ENCODE data around the gene GALNT4. TPM values are rescaled to one million over a fixed set of nuclear protein-coding genes. Genes with fewer than 3 reads are reported as not detected.

The GALNT4 gene
- total and polyA plus RNA-seq, 2 of the 13 experiments (the other 11 are each of a cell fraction or from before 2014, with no cell fraction given) = 4.9 to 6.8 TPM

DNA sequence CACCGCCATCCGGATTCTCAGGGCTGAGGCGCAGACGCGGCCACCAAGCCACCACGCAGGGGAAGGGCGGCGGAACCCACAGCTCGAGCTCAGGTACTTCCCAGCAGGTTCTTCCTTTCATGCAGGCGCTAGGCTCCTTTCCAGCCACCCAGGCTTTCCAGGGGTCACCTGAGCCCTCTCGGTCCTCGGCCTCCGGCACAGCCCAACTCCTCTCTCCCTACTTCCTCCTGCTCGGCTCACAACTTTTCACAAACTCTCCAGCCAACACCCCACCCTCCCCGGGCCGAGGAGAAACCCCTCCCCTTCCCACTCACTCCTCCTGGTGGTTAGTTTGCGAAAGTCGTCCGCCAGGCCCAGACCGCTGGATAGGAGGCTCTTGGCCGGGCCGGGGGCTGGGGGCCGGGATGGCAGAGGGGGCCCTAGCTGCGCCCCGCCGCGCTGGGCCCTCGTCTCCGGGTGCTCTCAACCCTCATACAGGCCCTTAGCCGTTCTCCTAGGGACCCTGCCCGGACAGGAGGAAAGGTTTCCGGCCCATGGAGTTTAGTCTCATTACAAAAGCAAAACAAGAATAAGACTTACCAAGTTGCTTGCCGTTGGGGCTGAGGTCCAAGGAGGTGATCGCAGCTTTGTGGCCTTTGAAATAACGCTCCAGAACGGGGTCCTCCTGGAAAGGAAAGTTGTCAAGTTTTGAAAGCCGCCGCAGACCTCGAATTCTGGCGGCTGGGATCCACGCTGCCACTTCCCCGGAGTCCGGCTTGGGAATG, at the start of gene GALNT4 (continued):
- TF ChIP-seq, protein P1, sequence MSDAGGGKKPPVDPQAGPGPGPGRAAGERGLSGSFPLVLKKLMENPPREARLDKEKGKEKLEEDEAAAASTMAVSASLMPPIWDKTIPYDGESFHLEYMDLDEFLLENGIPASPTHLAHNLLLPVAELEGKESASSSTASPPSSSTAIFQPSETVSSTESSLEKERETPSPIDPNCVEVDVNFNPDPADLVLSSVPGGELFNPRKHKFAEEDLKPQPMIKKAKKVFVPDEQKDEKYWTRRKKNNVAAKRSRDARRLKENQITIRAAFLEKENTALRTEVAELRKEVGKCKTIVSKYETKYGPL (CRISPR knock-in tag; IDR thresholded peaks at IDR 0.05) = no peak
- no peak for TF ChIP-seq TCF12 (IDR thresholded peaks at IDR 0.05)
- TF ChIP-seq TCF12 (CRISPR knock-in tag; IDR thresholded peaks at IDR 0.05) = no peak
- TF ChIP-seq, protein P2, sequence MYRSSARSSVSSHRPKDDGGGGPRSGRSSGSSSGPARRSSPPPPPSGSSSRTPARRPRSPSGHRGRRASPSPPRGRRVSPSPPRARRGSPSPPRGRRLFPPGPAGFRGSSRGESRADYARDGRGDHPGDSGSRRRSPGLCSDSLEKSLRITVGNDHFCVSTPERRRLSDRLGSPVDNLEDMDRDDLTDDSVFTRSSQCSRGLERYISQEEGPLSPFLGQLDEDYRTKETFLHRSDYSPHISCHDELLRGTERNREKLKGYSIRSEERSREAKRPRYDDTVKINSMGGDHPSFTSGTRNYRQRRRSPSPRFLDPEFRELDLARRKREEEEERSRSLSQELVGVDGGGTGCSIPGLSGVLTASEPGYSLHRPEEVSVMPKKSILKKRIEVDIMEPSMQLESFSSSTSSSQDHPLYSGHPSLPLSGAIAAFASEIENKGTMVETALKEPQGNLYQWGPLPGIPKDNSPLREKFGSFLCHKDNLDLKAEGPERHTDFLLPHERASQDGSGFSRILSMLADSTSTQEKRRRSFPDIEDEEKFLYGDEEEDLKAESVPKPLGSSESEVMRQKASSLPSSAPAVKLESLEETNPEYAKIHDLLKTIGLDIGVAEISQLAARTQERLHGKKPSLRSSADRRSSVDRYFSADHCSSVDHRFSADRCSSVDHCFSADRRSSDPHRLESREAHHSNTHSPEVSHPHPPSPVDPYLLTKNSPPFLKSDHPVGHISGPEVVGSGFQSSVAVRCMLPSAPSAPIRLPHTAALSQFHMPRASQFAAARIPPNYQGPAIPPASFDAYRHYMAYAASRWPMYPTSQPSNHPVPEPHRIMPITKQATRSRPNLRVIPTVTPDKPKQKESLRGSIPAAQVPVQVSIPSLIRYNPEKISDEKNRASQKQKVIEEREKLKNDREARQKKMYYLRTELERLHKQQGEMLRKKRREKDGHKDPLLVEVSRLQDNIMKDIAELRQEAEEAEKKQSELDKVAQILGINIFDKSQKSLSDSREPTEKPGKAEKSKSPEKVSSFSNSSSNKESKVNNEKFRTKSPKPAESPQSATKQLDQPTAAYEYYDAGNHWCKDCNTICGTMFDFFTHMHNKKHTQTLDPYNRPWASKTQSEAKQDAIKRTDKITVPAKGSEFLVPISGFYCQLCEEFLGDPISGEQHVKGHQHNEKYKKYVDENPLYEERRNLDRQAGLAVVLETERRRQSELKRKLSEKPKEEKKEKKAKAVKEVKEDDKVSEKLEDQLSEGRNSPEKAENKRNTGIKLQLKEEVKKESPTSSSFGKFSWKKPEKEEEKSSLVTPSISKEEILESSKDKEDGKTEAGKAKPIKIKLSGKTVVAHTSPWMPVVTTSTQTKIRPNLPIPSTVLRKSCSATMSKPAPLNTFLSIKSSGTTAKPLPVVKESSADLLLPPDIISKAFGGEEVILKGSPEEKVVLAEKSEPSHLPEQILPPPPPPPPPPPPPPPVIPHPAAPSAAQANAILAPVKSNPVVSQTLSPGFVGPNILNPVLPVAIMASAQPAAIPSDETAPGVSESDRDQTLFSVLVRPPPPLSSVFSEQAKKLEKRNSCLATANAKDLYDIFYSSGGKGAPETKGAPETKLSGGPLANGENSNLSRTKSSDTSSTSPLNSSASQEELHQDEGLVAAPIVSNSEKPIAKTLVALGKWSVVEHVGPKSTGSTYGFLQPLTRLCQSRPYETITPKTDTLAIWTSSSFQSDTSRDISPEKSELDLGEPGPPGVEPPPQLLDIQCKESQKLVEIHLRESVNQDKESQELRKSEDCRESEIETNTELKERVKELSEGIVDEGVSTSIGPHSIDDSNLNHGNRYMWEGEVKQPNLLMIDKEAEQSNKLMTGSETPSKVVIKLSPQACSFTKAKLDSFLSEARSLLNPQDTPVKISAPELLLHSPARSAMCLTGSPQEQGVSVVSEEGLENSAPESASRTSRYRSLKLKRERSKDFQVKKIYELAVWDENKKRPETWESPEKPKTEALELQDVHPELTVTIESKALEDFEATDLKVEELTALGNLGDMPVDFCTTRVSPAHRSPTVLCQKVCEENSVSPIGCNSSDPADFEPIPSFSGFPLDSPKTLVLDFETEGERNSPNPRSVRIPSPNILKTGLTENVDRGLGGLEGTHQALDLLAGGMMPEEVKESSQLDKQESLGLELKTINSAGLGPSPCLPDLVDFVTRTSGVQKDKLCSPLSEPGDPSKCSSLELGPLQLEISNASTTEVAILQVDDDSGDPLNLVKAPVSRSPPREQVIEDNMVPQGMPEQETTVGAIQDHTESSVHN (CRISPR knock-in tag; IDR thresholded peaks at IDR 0.05) = no peak
- TF ChIP-seq FOXP1 (IDR thresholded peaks at IDR 0.05) = no peak
- TF ChIP-seq FOXP1 (CRISPR knock-in tag; IDR thresholded peaks at IDR 0.05) = no peak
- TF ChIP-seq ZNF431 (CRISPR knock-in tag; IDR thresholded peaks at IDR 0.05; ENCODE audit: borderline replicate concordance, low read depth) = no peak; the same call in 1 of the 2 replicates
- no peak for TF ChIP-seq PHB2 (IDR thresholded peaks at IDR 0.05; ENCODE audit: partially characterized antibody)
- no peak for TF ChIP-seq SETDB1 (CRISPR knock-in tag; IDR thresholded peaks at IDR 0.05; ENCODE audit: borderline replicate concordance)
- TF ChIP-seq ZNF616 (CRISPR knock-in tag; IDR thresholded peaks at IDR 0.05; ENCODE audit: low read depth) = peak; percentile 17; the same call in 1 of the 2 replicates
- no peak for TF ChIP-seq RORA (CRISPR knock-in tag; IDR thresholded peaks at IDR 0.05)
- no peak for TF ChIP-seq FOXC1 (CRISPR knock-in tag; IDR thresholded peaks at IDR 0.05; ENCODE audit: borderline replicate concordance)
- TF ChIP-seq, protein P3, sequence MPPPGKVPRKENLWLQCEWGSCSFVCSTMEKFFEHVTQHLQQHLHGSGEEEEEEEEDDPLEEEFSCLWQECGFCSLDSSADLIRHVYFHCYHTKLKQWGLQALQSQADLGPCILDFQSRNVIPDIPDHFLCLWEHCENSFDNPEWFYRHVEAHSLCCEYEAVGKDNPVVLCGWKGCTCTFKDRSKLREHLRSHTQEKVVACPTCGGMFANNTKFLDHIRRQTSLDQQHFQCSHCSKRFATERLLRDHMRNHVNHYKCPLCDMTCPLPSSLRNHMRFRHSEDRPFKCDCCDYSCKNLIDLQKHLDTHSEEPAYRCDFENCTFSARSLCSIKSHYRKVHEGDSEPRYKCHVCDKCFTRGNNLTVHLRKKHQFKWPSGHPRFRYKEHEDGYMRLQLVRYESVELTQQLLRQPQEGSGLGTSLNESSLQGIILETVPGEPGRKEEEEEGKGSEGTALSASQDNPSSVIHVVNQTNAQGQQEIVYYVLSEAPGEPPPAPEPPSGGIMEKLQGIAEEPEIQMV (CRISPR knock-in tag; IDR thresholded peaks at IDR 0.05; ENCODE audit: low read depth) = 0 out of 2 replicates have a peak, but pooled peaks have one; percentile 48
- TF ChIP-seq IKZF4 (CRISPR knock-in tag; IDR thresholded peaks at IDR 0.05; ENCODE audit: borderline replicate concordance, low read depth, not compliant biosample characterization) = no peak
- TF ChIP-seq, protein P4, sequence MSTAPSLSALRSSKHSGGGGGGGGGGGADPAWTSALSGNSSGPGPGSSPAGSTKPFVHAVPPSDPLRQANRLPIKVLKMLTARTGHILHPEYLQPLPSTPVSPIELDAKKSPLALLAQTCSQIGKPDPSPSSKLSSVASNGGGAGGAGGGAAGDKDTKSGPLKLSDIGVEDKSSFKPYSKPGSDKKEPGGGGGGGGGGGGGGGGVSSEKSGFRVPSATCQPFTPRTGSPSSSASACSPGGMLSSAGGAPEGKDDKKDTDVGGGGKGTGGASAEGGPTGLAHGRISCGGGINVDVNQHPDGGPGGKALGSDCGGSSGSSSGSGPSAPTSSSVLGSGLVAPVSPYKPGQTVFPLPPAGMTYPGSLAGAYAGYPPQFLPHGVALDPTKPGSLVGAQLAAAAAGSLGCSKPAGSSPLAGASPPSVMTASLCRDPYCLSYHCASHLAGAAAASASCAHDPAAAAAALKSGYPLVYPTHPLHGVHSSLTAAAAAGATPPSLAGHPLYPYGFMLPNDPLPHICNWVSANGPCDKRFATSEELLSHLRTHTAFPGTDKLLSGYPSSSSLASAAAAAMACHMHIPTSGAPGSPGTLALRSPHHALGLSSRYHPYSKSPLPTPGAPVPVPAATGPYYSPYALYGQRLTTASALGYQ (CRISPR knock-in tag; IDR thresholded peaks at IDR 0.05) = 0 out of 2 replicates have a peak, but pooled peaks have one; percentile 39
